IPS-NIHi11 (cell line): ENCODE results near the gene BIRC7.
"Not testable (repeated sequence)": the region's sequence is repeated elsewhere in the genome, so short reads cannot be mapped to it uniquely, and the experiment has no call there.

Experiments
- DNase-seq: peaks from one replicate; pipeline ENCODE4 v3.0.0; 2012; ENCODE audit warnings: mixed read lengths, low spot score

Gene BIRC7

DNA sequence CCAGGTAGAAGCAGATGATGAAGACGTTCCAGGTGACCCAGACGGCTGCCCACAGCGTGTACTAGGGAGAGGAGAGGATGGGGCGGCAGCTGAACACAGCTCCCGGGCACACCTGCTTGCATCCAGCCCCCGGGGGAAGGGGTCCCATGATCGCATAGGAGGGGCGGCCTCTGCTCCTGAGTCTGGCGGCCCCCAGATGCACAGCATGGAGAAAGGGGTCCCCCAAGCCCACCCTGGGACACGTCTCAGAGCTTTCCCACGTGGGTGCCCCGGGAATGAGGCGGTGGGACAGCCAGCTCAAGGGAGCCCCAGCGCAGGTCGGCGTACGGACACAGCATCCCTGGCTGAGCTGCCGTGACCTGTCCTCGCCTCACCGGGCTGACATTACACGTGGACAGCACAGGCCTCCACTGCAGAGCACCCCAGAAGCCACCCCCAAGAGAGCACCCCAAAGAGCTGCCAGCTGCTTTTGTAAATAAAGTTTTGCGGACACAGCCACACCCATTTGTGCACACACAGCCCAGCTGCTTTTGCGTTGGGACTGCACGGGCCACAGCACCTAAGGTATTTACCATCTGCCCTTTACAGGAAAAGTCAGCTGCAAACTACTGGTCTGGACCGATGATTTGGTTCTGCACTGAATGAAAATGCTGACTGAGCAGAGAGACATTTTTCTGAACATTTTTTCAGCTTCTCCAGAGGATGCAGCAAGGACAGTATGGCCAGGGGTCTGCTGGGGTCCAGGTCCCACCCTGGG is 13.3 kb downstream of the BIRC7 start:
- DNase-seq = no peak

DNA sequence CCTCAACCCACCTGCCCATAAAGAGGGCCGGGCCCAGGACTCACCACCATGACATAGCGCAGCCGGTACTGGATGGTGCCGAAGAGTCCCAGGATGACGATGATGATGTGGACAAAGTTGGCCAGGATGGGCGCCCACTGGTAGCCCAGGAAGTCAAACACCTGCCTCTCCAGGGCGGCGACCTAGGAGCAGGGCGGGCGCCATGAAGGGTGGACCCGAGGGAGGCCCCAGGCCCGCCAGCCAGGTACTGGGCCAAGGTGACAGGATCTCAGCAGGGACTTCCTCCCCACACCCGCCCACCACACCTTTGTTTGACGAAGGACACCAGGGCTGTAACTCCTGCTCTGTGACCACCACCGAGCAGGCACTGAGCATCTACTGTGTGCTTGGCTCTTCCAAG is 14.2 kb downstream of the BIRC7 start:
- no peak for DNase-seq

GRCh38 chr20:63251350-63251749 is 15.6 kb downstream of the BIRC7 start:
- not testable (repeated sequence) for DNase-seq

GRCh38 chr20:63252284-63252711 is 16.6 kb downstream of the BIRC7 start:
- DNase-seq = no peak

DNA sequence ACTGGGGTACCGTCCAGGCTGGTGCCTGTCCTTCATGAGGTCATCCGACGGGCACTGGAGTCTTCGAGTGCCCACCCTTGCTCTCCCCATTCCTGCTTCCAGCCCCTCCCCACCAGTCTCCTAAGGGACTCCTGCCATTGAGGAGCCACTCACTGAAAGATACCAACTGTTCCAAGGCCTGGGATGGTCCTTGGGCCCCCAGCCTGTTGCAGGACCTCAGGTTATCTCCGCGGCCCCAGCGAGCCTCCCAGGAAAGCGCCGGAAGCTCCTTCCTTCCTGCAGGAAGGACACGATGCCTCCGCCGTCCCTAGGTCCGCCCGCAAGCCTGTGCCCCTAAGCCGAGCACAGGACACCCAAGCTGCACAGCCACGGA is 17.3 kb downstream of the BIRC7 start:
- no peak for DNase-seq

- DNase-seq = peak; percentile 86
Measured at GRCh38 chr20:63253438-63254231, 17.9 kb downstream of the BIRC7 start.

GRCh38 chr20:63254232-63254605 is 18.5 kb downstream of the BIRC7 start, which contains the start of gene NKAIN4:
NKAIN4 (minus strand) TSS chr20:63254463; CDS start chr20:63254450, 13 bp downstream.
- no peak for DNase-seq

GRCh38 chr20:63254606-63255384 is 19.1 kb downstream of the BIRC7 start:
- DNase-seq = peak; percentile 78

DNA sequence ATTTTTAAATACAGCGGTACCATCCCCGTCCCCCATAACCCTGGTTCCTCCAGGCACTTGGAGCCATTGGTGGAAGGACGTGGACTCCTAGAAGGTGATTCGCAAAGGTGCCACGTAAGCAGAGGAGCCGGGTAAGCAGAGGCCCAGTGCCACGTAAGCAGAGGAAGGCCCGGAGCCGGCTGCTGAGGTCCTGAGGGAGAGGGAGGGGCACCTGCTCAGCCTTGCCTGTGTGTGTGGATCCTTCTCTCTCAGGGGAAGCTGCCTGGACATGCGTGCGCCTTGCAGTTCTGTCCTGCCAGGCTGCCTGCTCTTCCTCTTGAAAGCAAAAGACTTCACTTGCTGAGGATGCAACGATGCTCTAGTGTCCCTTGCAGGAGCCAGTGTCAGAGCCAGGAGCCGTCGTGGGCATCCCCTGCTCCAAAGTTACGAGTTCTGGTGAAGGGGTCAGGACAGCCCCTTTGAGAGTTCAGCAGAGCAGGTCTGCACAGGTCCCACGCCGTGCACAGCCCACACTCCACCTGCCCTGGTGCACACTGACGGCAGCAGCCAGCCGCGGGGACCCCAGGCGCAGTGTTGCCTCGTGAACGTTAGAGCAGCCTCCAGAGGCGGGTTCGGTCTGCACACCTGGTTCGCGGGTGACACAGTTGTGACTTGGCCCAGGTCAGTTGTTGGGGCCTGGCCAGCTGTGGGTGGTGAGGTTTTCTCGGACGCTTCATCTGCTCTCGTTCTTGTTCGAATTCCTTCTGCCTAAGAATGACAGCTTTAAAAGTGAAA is 20.4 kb downstream of the BIRC7 start:
- DNase-seq = no peak

DNA sequence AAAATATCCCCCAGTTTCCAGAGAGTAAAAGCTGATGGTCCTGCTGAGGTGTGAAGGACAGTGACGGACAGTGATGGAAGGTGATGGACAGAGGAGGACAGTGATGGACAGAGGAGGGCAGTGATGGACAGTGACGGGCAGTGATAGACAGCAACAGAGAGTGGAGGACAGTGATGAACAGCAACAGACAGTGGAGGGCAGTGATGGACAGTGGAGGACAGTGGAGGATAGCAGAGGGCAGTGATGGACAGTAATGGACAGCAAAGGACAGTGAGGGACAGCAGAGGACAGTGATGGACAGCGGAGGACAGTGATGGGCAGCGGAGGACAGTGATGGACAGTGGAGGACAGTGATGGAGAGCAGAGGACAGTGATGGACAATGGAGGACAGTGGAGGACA is 21.2 kb downstream of the BIRC7 start:
- DNase-seq = no peak

DNA sequence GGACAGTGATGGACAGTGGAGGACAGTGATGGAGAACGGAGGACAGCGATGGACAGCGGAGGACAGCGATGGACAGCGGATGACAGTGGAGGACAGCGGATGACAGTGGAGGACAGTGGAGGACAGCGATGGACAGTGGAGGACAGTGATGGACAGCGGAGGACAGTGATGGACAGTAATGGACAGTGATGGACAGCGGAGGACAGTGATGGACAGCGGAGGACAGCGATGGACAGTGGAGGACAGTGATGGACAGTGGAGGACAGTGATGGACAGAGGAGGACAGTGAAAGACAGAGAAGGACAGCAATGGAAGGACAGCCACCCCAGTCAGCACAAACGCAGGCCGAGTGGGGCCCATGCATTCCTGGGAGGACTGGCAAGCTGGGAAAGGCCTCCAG is 21.9 kb downstream of the BIRC7 start:
- no peak for DNase-seq

DNA sequence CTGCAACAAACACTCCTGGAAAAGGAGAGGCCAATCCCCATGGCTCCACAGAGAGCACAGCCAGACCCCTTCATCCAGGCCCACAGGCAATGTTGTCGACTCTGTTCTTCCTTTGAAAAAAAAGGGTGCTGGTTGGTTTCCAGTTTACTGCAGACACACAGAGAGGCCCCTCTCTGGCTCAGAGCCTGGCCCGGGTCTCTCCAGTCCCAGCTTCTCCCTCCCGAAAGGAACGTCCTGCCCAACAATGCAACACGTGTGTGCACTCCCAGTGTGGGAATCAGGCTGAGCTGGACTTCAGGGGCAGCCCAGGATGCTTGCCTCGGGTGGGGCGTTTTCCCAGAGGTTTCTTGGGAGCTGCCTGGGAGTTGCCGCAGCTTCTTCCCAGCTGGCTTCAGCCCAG is 23.1 kb downstream of the BIRC7 start:
- DNase-seq = no peak

DNA sequence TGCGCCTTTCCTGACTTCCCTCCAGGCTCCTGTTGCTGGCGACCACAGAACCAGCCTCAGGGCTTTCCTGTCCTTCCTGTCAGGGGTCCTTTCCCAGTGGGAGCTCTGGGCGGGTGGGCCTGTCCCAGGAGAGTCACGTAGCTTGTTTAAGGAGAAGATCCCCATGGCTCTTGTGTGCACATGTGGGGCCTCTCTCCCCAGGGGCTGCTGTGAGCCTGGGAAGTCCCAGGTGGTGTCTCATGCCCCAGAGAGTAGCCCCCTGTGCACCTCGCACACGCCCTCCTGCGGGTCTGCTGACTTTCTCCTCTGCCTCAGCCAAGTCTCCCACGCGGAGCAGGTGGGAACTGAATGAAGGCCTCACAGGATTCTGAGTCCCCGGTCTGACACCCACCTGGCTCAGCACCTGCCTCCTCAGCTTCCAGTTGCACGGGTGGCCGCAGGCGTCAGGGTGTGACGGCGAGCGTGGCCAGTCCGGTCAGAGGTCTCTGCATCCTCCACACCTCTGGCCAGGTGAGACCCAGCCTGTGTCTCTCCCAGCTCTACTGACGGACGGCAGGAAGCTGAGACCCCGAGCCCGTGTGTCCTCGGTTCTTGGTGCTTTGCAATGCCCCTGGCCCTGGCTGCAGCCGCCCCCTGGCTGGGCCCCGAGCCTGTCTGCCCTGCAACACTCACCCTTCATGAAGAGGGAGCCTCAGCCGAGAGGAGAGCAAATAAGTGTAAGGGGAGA is 24.2 kb downstream of the BIRC7 start:
- no peak for DNase-seq

DNA sequence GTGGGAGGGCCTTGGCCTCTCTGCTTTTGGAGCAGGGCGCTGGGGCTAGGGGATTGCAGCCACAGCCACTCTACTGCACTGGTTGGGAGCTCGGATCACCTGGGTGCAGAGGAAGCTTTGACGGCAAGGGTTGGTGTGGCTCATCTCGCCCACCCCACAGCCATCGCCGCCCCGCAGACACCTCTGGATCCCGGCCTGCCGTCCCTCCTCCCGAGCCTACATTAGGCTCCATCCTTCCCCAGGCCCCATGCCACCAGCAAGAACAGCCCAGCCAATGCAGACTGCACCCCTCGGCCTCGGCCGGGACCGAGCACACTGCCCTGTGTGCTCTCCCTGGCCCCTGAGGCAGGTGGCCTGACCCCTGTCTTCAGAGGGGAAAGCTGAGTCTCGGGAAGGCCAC is 24.8 kb downstream of the BIRC7 start:
- no peak for DNase-seq

DNA sequence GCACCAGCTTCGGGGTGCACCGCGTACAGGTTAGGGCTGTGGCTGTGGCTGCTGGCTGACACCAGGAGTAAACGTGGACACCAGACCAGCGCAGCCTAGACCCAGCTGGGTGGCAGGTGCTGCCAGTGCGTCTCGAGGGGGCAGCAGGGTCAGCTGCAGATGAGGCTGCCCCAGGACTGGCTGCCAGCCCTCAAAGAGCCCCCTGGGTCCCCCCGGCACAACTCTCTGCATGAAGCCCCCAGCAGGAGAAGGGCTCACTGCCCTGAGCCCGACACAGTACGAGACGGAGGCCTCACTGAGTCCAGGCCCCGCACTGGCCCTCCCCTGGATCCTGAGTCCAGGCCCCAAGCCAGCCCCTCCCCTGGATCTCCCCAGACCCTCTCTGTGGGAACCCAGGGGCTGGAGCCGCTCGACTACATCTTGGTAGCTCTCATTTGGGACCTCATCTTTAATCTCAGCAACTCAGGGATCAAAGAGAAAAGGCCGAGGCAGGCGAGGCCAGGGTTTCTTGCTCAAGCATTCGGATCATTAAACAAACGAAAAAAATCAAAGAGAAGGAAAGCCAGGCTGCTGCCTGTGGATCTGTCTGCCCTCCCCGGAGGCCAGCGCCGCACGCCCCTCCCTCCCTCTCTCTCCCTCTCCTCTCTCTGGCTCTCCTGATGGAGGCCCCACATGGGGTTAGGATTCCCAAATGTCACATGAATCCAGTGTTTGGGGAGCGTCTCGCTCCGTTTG is 25.5 kb downstream of the BIRC7 start:
- no peak for DNase-seq

DNA sequence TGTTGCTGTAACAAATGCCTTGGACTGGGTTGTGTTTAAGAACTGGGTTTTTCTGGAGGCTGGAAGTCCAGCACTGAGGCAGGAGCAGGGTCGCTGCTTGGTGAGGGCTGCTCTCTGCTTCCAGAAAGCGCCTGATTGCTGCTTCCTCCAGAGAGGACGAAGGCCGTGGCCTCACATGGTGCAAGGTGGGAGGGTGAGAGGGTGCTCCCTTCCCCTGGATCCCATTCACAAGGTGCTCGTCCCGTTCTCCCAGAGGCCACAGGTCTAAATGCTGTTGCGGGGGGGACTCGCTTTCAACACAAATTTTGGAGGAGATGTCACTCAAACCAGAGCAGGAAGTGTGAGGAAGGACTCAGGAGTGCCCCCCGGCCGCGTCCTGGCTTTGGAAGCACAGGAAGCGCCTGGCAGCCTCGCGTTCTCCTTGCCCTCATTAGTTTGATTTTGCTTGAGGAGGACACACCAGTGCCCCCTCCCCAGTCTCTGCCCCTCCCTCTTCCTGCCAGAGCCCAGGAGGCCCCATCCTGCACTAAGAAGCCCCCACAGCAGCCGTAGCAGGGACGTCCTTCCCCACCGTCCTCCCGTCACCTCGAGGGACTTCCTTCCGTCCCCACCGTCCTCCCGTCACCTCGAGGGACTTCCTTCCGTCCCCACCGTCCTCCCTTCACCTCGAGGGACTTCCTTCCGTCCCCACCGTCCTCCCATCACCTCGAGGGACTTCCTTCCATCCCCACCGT is 26.3 kb downstream of the BIRC7 start:
- DNase-seq = no peak

- DNase-seq = no peak
Measured at GRCh38 chr20:63262836-63263235, 27.1 kb downstream of the BIRC7 start.

- no peak for DNase-seq
Measured at GRCh38 chr20:63264000-63264399, 28.3 kb downstream of the BIRC7 start.

DNA sequence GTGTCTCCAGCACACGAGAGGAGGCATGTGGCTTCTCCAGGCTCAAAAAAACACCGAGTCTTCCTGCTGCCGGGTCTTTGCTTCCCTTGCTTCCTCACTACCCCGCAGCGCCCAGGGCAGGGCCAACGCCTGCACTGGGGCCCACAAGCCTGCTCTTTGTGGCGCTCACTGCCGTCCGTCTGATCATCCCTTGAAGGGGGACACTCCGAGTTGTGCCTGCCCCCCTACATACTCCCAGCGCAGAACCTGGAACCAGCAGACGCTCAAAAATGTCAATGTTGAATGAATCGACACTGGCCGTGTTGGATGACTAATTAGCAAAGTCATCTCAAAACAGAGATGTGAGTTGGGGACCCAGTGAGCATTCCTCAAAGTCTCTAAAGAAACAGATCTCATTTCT is 28.8 kb downstream of the BIRC7 start:
- DNase-seq = no peak
